IPS-NIHi7 (cell line): ENCODE data around the gene SLIT3.

Source experiments
- DNase-seq: peaks from one replicate; pipeline ENCODE4 v3.0.0; 2012; ENCODE audit warnings: mixed read lengths; ENCODE audit errors: extremely low spot score

SLIT3 gene

DNA sequence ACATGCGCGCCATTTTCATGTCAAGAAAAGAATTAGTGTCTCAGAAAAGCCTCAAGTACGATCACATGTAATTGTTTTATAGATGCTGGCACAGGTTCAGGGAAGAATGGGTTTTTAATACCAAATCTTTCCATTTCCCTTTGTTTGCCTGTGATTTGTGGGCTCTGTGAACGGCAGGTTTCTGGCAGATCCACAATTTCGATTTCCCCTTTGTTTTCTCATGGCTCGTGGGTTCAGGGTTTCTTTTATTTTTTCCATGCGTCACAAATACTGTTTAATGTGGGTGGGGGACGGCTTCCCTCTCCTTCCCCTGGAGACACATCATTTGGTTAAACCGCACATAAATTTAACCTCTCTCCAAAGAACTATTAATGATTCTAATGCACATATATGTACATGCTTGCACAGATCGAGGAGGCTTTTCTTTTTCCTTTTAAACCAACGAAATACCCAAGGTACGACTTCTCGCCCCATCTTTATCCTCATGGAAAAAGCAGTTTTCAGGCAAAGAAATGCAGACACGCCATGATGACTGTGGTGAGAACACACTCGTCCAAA, 195.9 kb downstream of the SLIT3 start:
- no peak for DNase-seq

DNA sequence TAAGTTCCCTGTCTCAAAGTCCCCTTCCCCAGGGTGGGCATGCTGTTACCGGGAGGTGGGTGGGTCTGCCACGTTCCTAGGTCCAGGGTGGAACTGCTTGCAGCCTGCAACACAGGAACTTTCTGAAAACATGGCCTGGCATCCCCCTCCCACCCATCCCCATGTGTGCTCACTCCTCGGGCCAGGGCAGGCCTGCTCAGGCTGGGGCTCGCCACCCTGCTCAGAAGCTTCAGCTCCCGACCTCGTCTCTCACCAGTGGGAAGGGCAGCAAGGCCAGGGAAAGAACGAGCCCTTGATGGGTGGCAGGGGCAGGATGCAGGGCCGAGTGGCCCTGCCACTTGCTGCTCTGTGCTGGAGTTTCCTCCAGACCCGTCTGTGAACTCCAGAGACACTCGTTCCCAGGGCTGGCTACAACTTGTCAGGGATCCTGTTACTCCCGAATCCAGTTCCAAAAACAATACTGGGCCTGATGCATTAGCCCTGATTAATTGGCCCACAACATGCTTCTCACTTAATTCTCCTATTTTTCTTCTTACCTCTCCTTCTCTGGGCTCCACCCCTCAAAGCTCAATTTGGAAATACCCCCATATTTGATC, 197.3 kb downstream of the SLIT3 start:
- DNase-seq: no peak

DNA sequence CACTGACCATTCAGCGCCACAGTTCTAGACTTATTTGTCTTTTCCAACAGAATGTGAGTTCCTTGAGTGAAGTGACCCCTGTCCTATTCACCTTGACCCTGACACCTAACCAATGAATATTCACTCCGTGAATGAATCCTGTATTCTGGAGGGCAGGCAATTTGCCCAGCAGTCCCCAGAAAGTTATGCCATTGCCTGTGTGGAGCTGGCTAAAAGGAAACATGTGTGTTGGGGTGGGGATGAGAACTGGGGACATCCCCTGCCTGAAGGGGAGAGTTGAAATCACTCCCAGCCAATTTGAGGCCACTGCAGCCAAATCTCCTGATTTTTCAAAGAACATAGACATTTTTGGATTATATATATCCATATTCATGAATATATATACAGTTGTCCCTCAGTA, 199.0 kb downstream of the SLIT3 start:
- DNase-seq: no peak

DNA sequence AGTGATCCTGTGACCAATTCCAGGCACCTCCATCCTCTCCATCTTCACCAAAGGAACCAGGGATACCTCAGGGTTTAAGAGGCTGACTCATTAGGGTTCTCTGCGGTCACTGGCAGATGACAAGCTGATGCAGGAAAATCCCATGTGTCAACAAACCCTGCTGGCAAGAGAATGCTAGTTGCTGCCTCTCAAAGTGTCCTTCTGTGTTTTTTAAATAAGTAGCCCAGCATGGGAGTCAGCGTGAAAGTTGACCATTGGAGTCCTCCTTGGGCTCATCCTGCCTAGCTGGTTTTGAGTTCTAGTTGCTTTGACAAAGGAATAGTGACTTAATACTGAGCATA, 200.2 kb downstream of the SLIT3 start:
- DNase-seq: peak; percentile 64

DNA sequence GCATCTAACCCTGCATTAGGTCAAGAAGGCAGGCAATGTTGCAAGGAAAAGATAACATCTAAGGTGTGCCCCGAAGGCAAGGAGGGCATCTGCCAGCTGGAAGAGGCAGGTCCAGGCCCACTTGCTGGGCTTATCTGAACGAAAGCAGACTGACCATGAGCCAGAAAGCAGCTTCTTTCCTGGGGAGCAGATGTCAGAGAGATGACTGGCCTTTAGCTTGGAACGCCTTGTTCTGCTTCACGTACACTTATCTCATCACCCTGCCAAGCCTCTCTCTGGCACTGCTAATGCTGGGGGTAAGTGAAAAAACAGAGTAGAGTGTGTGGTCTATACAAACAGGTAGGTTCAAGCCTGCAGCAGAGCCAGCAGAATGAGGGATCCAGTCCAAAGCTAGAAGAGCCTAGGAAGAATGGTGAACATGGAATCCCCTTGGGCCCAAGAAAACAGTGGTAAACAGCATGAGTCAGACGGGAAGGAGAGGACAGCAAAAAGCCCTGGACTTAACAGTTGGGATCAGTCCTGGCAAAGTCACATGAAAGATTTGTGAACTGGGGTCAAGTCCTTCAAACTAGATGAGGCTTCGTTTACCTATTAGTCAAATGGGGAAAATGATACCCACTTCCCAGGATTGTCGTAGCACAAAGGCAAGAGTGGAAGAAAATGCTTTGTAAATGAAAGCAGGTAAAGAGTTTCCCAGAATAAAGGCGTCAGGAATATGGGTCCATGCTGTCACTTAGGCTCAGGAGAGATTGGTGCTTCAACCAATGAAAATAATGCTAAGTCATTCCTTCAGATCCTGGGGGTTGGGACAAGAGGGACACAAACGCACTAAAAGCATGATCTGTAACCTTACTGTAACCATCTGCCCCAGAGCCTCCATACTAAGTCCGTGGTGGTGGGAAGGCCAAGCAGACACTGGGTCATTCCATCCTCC, 200.9 kb downstream of the SLIT3 start:
- no peak for DNase-seq

DNA sequence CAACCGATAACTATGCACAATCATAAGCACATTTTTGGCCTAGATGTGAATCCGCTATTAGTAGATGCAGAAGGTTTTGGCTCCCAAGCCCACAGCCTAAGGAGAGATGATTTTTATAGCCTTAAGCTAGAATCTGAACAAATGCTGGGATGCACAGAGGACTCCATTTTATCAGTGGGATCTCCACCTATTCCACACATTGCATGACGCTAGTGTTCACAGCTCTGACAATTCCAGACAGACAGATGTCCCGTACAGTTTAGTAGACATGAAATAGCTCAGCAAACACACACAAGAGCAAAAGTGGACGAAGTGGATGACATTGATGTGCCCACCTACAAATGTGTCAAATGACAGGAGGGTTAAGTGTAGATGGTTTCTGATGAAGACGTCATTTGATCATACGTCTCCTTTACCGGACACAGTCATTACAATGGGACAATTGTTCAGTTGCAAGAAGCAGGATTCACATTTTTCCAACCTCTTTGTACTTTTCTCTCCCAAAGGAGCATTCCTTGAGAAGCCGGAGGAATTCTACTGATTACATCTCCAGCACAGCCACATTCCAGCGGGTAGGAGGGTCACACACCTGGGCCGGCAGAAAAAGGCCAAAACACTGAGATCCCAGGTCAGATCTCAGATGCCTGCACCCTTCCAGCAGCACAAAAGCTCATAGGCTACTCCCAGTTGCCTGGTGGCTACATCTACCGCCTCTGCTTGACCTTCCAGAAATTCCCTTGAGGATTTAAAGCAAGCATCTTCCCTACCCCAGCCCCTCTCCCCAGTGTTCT, 202.4 kb downstream of the SLIT3 start:
- no peak for DNase-seq

DNA sequence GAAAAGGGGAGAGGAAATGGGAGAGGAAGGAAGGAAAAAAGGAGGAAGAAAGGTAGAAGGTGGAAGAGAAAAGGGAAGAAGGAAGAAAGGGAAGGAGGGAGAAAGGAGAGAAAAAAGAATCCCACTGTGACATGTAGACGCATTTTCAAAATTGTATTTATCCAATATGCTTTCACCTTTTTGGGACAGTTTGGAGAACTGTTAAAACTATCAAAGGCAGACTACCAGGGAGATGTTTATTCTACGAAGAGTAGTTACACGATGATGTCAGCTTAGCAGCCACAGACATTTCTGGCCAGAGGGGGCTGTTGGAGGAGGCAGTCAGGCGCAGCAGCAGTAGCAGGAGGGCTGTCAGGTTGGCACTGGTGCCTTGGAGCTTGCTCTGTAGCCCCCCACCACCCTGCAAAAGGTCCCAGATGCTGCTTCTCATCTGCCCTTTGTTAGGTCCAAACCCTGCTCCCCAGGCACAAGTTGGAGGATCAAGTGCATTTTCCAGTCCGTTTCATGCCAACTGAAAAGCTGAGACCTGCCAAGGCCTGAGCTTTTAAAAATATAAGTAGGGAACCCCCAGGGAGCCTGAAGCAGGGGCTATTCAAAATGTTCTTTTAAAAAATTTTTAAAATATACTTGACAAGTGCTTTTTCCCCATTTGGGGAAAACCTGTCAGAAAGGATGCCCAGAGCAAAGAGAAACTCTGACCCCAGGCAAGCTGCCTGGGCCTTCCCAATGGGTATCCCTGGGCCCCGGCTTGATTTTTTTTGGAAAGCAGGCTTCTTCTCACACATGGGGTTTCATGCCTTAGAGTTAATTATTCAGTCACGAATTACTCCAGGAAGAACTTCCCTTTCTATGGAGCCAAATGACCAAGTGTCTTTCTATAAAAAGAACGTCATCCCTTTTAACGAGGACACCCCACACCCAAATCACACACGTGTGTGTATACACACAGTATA, 203.3 kb downstream of the SLIT3 start:
- no peak for DNase-seq

DNA sequence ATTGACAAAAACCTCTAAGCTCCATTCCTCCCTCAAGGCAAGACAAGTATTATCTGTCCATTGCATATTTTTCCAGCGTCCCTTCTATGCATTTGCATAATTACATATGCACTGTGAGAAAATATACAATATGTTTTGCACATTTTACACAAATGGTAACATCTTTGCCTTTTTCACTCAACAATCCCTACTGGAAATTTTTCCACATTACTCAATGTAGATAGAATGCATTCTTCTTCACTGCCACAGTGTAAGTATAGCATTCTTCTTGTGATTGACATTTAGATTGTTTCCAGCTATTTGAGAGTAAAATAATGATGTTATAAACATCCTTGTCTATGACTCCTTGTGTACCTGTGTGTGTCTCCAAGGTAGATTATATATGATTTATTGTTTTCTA, 205.0 kb downstream of the SLIT3 start:
- no peak for DNase-seq

DNA sequence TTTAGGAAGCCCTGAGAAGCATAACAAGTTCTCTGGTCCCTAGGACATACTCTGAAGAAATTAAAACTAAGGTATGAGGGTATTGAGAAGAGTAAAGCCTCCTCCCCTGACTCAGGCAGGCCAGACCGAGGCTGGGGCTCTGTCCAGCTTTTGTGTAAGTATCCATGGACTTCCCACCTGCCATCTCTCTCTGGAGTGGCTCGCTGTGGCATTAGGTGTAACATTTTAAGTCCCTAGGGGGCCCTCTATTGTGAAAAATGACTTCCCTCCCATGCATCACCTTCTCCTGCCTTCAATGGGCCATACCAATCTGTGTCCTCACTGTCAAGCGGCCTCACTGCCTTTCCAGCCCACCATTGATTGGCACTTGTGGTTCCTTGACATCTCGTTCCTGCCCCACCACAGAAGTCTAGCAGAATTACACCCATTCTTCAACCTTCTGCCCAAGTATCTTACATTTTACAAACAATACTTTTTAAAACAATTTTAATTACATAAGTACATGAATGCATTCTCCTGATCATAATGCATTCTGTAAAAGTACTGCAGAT, 205.5 kb downstream of the SLIT3 start:
- no peak for DNase-seq

DNA sequence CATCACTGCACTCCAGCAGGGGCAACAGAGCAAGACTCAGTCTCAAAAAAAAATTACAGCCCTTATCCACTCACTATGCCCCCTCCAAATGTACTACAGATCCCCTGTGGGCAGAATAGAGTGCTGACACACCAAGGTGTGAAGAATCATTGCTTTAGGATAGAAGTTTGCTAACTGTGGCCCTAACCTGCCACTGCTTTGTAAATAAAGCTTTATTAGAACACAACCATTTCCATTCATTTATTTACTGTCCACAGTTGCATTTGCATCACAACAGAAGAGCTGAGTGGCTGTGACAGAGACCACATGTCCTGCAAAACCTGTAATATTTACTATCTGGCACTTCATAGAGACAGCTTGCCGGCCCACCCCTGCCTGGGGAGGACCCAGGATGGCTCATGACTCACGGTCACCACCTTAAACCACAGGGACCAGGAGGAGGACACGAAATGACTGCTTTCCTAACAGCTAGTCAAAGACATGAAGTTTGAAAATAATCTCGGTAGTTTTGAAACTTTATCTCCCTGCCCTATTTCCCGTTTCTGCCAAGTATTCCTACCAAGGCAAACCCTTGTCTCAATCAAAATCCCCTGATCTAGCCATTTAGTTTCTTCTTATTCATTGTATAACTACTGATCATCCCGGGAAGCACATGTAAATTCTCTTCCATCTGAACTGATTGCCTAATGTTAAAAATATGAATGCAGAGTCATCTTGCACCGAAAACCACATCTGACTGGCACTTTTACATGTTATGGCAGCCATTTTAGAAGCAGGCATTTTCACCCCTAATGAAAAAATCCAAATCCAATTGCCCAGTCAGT, 206.1 kb downstream of the SLIT3 start:
- no peak for DNase-seq

DNA sequence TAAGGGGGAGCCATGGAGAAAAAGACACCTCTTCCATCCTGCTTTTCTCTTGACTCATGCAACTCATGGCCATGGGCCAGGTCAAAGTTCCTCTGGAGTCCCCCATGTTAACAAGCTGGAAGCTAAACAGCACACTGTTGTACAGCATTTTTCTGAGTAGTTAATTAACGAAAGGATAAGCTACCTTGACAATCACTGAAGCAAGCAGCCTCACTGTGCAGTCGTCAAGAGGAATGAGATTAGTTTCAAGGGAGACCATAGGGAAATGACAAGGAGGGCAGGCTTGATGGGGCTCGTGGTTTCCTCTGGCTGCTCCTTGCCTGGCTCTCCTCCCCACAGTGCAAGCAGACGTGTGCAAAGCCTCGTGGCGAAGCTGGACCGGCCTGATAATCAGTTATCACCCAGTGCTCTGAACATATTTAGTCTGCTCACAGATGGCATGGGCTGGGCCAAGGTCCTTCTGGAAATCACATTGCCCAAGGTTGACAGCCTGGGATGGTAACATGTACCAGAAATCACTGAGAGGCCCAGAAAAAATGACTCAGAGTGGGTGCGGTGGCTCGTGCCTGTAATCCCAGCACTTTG, 209.5 kb downstream of the SLIT3 start:
- DNase-seq: no peak

DNA sequence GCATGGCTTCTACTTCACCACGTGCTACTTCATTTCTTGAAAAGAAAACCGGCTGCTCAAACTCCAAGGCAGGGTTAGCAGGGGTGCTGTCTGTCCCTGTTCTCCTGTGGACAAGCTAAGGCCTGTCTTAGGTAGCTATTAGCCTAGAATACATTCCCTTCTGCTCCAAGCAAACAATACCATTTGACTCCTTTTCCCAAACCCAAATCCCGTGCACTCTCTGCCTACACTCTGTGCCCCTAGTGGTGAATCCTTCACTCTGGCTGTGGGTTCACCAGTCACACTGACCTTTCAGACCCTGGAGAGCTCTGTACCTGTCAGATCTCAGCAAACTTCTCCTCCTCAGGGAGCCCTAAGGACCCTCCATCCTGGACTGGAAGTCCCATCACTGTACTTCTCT, 211.6 kb downstream of the SLIT3 start:
- DNase-seq: peak; percentile 33

DNA sequence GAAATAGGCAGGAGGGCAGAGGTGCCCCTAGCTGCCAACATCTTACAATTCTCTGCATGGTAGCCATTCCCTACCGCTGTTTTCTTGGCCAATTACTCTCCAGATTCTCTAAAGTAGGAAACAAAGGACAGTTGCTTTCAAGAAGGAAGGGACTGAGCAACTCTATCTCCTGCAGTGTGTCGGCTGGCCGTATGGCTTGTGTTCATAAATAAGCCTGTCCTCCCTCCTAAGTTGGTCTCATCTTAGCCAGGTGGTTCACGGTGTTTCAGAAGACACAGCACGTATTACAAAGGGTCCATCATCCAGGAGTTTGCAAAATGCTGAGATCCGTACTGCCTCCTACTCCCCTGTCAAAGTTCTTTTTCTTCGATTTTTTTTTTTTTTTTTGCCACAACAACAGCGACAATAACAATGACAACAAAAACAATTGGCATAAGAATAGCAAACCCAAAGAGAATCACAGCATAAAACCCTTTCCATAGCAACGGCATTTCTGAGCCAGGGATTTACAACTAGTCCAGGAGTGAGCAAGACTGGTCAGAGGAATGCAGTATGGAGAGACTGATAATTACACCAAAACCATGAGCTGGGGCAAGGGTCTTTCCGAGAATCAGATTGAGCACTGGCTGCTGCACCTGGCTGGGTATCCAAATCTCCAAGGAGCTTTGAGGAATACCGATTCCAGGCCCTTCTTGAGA, 212.8 kb downstream of the SLIT3 start:
- no peak for DNase-seq

DNA sequence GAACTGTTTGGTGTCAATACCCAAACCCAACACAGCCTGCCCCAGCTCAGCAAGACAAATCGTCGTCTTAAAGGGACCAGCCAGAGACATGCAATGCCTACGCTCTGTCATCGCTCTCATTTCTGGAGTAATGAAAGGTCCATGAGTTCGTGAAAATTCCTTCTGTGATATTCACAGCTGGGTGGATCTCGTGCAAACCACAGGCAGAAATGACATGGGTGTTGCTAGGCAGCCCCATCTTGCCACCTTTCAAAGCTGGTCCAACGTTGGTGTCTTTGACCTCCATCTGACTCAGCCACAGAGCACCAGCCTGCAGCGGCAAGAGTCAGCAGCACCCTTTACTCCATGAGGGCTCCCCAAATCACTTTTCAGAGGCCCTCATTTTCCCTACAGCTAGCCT, 215.3 kb downstream of the SLIT3 start:
- no peak for DNase-seq

DNA sequence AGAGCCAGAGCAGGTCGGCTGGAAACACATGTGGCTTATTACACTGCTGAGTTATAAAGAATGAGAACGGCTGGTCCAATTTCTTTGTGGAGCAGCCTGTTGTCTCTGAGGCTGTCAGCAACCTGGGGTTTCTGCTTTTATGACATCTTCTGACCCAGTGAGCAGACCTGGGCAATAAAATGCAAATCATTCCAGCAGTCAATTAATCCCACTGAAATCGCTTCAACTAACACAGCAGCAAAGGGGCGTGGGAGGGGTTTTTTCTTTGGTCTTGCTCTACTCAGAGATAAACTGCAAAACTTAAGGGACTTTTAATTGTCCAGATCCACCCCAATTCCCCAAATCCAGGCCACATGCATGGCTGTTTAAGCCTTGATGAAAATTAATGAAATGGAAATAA, 215.7 kb downstream of the SLIT3 start:
- no peak for DNase-seq

DNA sequence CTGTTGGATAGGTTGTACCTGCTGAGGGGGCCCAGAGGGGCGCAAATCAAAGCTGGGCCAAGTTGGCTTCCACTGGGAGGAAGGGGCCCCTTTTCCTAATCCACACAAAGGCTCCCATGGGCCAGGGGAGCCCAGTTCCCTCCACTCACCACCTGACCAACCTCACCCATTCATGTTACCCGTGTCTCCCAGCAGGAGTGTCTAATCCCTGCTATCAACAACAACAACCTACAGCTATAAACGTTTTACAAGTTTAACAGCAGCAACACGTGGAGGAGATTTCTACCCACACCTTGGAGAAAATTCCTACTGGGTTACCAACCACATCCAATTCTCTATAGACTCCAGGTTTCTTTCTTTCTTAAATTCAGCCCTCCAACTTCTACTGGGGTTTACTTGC, 216.2 kb downstream of the SLIT3 start:
- DNase-seq: no peak

DNA sequence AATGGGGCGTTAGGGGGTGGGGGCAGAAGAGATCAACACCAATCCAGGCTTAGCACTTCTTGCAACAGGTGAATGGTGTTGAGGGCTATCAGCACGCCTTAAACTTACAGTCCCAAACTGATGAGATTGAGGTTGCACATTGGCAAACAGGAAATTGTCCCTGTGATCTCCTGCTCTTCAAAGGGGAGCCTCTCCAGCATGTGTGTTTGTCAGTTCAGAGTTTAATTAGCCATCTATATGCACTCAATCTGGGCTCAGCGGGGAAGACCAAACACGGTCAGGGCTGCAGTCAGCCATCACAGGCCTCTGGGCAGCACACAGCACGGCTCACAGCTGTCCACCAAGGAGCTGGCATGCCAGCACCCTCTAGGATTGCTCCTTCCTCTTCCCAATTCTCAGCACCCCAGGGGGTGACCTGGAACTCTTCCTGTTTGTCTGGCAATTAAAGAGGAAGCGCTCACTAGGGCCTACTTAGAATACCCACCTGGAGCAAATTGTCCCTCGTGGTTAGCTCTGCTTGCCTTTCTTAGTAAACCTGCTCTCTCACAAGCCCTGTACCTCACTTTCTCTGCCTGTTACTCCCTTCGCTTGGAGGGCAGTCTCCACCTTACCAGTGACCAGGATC, 217.4 kb downstream of the SLIT3 start:
- DNase-seq: peak; percentile 29

DNA sequence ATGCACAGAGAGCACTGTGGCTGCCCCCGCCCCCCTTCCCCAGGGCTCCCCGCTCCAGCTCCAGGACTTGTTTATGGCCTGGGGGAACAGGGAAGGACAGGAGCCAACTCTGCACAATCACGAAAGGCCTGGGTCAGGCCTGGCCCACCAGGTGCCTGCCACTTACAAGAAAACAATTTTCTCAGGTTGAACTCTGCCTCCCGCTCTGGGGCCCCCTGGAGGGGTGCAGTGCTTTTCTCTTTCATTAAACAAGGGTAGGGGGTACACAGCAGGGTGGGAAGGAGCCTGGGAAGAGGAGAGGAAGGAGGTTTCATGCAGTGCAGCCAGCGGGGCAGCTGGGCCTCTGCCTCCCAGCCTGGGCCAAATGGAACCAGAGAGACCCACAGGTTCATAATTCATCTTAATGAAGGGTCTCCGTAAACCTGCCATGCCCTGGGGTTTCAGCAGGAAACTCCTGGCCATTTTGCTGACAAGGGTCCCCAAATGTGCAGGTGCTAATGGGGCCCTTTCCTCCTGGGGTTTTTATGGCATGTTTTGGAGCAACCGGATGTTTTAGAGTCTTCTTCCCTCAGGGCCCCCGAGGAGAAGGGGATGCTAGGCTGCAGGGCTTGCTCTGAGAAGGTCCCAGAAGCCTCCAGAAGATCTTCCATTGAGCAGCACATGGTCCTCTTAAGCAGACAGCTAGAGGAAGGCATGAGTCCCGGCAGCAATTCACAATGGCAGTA, 219.8 kb downstream of the SLIT3 start:
- peak; percentile 37 for DNase-seq
